MM.1S (cell line): ENCODE results near the gene TMEM170A.

ENCODE experiments used
- DNase-seq: peaks from one replicate; pipeline ENCODE4 v3.0.0-alpha.2; 2015
- H2AFZ ChIP-seq: fragments of 300-600 bp; sonication (generic); 2 replicates; pipeline ENCODE4 v1.6.0; 2016; ENCODE audit warnings: antibody characterized with exemption, low read length
- H3F3A ChIP-seq: fragments of 300-600 bp; sonication (generic); 2 replicates; pipeline ENCODE4 v1.6.1; 2016; ENCODE audit warnings: mild to moderate bottlenecking, antibody characterized with exemption, low read length, moderate library complexity, mixed read lengths; ENCODE audit not compliant: insufficient read depth
- H3K27ac ChIP-seq: fragments of 300-600 bp; sonication (generic); 2 replicates; pipeline ENCODE4 v1.5.1; 2016; ENCODE audit warnings: mild to moderate bottlenecking, low read length
- H3K27me3 ChIP-seq: fragments of 300-600 bp; sonication (generic); replicated peaks from 2 replicates; pipeline ENCODE4 v1.6.0; 2016; ENCODE audit warnings: low read length; ENCODE audit not compliant: insufficient read depth
- H3K36me3 ChIP-seq: fragments of 300-600 bp; sonication (generic); replicated peaks from 2 replicates; pipeline ENCODE4 v1.6.1; 2016; ENCODE audit warnings: mild to moderate bottlenecking, low read length, mixed read lengths; ENCODE audit not compliant: insufficient read depth
- H3K4me1 ChIP-seq: fragments of 300-600 bp; sonication (generic); 2 replicates; pipeline ENCODE4 v1.6.1; 2016; ENCODE audit warnings: low read length, mixed read lengths
- H3K4me2 ChIP-seq: fragments of 300-600 bp; sonication (generic); 2 replicates; pipeline ENCODE4 v1.6.0; 2016; ENCODE audit warnings: low read depth, low read length
- H3K4me3 ChIP-seq: fragments of 300-600 bp; sonication (generic); 2 replicates; pipeline ENCODE4 v1.5.1; 2016; ENCODE audit warnings: low read length, mixed read lengths
- H3K79me2 ChIP-seq: fragments of 300-600 bp; sonication (generic); 2 replicates; pipeline ENCODE4 v1.6.1; 2016; ENCODE audit warnings: mixed run types, low read length, mixed read lengths
- H3K9ac ChIP-seq: fragments of 300-600 bp; sonication (generic); 2 replicates; pipeline ENCODE4 v1.6.1; 2016; ENCODE audit warnings: low read length, mixed read lengths
- H3K9me2 ChIP-seq: fragments of 300-600 bp; sonication (generic); replicated peaks from 2 replicates; pipeline ENCODE4 v1.6.1; 2016; ENCODE audit warnings: mild to moderate bottlenecking, low read length, mixed read lengths; ENCODE audit not compliant: insufficient read depth
- H3K9me3 ChIP-seq: fragments of 300-600 bp; sonication (generic); replicated peaks from 2 replicates; pipeline ENCODE4 v1.6.1; 2016; ENCODE audit warnings: mild to moderate bottlenecking, low read length, mixed read lengths; ENCODE audit not compliant: insufficient read depth
- H4K20me1 ChIP-seq: fragments of 300-600 bp; sonication (generic); 2 replicates; pipeline ENCODE4 v1.6.1; 2016; ENCODE audit warnings: mild to moderate bottlenecking, low read length, moderate library complexity, mixed read lengths; ENCODE audit not compliant: insufficient read depth
- EZH2 ChIP-seq: fragments of 300-600 bp; sonication (generic); optimal IDR thresholded peaks from 2 replicates; pipeline ENCODE3; 2017; ENCODE audit warnings: low read depth, mild to moderate bottlenecking, antibody characterized with exemption, low read length, mixed read lengths
- EZH2phosphoT487 ChIP-seq: fragments of 300-600 bp; sonication (generic); IDR thresholded peaks from 2 replicates; pipeline ENCODE4 v1.6.1; 2018; ENCODE audit warnings: antibody characterized with exemption, low read length
- TF ChIP-seq, protein P1 (sequence below): fragments of 300-600 bp; sonication (generic); IDR thresholded peaks from 2 replicates; pipeline ENCODE4 v1.5.1; 2016; ENCODE audit warnings: antibody characterized with exemption, low read length, mixed read lengths

Gene TMEM170A

DNA sequence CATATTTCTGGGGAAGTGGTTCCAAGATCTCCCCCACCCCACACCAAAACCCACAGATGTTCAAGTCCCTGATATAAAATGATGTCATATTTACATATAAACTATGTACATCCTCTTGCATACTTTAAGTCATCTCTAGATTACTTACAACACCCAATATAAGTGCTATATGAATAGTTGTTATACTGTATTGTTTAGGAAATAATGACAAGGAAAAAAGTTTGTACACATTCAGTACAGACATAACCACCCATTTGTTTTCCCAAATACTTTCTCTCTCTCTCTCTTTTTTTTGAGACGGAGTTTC lies 42.7 kb downstream of the TMEM170A start:
- Histone ChIP-seq H3K9me3 (no peaks in the 10 kb centered on the region), H3K79me2 (no peaks in the 10 kb centered on the region), H3K27ac (no peak overlapping the region), H3K4me1 (no peaks in the 10 kb centered on the region), H2AFZ (no peak overlapping the region), H4K20me1 (no peaks in the 10 kb centered on the region), H3K4me3 (no peak overlapping the region), H3K4me2 (no peak overlapping the region), H3K9me2 (no peaks in the 10 kb centered on the region), H3F3A (no peaks in the 10 kb centered on the region), H3K9ac (no peak overlapping the region), H3K27me3 (no peaks in the 10 kb centered on the region), H3K36me3 (no peaks in the 10 kb centered on the region)
- TF ChIP-seq EZH2 (no peak), EZH2phosphoT487 (no peak)
- TF ChIP-seq, protein P1, sequence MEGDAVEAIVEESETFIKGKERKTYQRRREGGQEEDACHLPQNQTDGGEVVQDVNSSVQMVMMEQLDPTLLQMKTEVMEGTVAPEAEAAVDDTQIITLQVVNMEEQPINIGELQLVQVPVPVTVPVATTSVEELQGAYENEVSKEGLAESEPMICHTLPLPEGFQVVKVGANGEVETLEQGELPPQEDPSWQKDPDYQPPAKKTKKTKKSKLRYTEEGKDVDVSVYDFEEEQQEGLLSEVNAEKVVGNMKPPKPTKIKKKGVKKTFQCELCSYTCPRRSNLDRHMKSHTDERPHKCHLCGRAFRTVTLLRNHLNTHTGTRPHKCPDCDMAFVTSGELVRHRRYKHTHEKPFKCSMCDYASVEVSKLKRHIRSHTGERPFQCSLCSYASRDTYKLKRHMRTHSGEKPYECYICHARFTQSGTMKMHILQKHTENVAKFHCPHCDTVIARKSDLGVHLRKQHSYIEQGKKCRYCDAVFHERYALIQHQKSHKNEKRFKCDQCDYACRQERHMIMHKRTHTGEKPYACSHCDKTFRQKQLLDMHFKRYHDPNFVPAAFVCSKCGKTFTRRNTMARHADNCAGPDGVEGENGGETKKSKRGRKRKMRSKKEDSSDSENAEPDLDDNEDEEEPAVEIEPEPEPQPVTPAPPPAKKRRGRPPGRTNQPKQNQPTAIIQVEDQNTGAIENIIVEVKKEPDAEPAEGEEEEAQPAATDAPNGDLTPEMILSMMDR: no peak
- DNase-seq: no peak

DNA sequence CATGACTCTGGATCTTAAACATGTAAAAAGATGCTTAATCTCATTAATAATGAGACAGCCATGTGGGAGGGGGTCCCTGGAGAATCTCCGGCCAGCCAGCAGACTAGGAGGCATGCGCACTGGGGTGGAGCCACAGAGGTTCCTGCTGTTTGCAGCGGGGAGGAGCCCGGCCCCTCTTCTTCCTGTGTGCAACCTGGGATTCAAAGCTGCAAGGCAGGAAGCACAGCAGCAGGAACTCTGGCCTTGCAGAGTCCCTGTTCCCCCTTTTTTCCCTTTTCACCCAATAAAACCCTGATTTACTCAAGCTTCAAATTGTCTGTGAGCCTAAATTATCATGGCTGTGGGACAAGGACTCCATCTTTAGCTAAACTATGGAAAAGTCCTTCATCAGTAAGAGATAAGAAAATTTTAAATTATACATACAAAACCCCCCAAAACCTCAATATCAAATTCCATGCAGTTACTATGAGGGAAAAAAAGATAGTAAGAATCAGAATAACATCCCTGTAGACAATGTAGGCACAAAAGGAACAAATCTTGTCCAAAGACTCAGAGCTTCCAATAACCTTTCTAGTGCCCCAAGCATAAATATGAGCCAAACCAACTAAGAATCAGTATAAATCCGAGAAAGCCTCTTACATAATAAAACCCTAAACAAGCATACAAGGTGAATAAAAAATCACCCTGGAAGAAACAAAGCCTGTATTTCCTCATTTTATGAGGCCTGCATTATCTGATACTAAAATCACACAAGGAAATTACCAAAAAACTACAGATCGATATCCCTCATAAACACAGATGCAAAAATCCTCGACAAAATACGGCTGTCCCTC lies 43.3 kb downstream of the TMEM170A start:
- no peak for DNase-seq

DNA sequence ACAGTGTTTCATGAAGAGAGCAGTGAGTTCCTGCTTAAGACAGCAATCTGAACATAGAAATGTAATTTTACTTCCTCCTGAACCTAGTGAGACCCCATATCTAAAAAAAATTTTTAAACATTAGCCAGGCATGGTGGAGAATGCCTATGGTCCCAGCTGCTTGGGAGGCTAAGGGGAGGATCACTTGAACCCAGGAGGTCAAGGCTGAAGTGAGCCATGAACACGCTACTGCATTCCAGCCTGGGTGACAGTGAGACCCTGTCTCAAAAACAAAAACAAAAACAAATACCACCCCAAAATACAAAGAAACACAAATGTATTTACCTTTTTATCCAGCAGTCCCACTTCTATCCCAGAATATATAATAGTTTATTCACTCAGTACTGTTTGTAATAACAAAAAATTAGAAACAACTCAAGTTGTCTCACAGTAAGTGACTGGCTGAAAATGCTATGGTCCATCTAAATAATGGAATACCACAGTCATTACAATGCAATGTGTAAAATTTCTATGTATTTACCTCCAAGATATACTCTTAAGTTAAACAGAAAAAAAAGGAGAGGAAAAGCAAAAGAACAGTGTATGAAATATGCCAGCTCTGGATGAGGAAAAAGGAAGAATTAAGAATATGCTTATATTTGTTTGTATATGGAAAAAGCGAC lies 47.5 kb downstream of the TMEM170A start:
- no peaks in the 10 kb centered on the region for H4K20me1 ChIP-seq
- H3K79me2 ChIP-seq: peaks cover 4% of the 10 kb centered on the region; the same call in 1 of the 2 replicates
- DNase-seq: no peak
- no peak overlapping the region for H3K9ac ChIP-seq
- H3K4me1 ChIP-seq: no peaks in the 10 kb centered on the region
- H3K9me2 ChIP-seq: no peaks in the 10 kb centered on the region
- no peaks in the 10 kb centered on the region for H3K27me3 ChIP-seq
- no peaks in the 10 kb centered on the region for H3K36me3 ChIP-seq
- no peaks in the 10 kb centered on the region for H3K9me3 ChIP-seq
- TF ChIP-seq EZH2phosphoT487 (no peak), EZH2 (no peak)
- TF ChIP-seq, protein P1: no peak
- no peaks in the 10 kb centered on the region for H3F3A ChIP-seq
- no peak overlapping the region for H2AFZ ChIP-seq
- H3K4me2 ChIP-seq: no peak overlapping the region
- H3K27ac ChIP-seq: no peak overlapping the region
- H3K4me3 ChIP-seq: no peak overlapping the region

More for the DNA sequence above, 43.3 kb downstream of the TMEM170A start:
- Histone ChIP-seq H3K79me2 (no peaks in the 10 kb centered on the region), H3K4me2 (no peak overlapping the region), H4K20me1 (no peaks in the 10 kb centered on the region), H2AFZ (no peak overlapping the region), H3K27ac (no peak overlapping the region), H3K27me3 (no peaks in the 10 kb centered on the region), H3F3A (no peaks in the 10 kb centered on the region), H3K4me1 (no peaks in the 10 kb centered on the region), H3K9me2 (no peaks in the 10 kb centered on the region), H3K9me3 (no peaks in the 10 kb centered on the region), H3K4me3 (no peak overlapping the region), H3K36me3 (no peaks in the 10 kb centered on the region), H3K9ac (no peak overlapping the region)
- TF ChIP-seq, protein P1: no peak
- TF ChIP-seq EZH2 (no peak), EZH2phosphoT487 (no peak)
